A549 (cell line): Measurements from ENCODE around the gene SEMA5A. TPM values are rescaled to one million over a fixed set of nuclear protein-coding genes. Genes with fewer than 3 reads are reported as not detected.

Source experiments
- ATAC-seq, 2 experiments: fragments of 200-7000 bp in 1 of 2; fragments of >200 bp in 1 of 2; cut with Nextera tagmentation in 1 of 2; cut with Tn5 transposase in 1 of 2; 3 replicates each; pipeline versions ENCODE4 v1.8.0 to v1.9.1; 2018 to 2020; ENCODE audit warnings: mild to moderate bottlenecking in 1 of 2, moderate library complexity in 1 of 2
- CTCF ChIA-PET: fragments of 300-600 bp; sonication (Branson Sonifier 250); formaldehyde crosslinking; extraction: SDS; loops from one replicate; lab custom pipeline; 2021; ENCODE audit warnings: antibody characterized with exemption, inconsistent platforms; lab: Yijun Ruan, JAX
- POLR2A ChIA-PET: fragments of 350-600 bp; formaldehyde crosslinking; extraction: SDS; loops from one replicate; lab custom pipeline; 2021; ENCODE audit warnings: antibody characterized with exemption, inconsistent platforms; lab: Yijun Ruan, JAX
- DNase-seq, 2 experiments: peaks; one replicate each; pipeline versions ENCODE4 v3.0.0 to v3.0.0-alpha.2; 2011 to 2016; ENCODE audit warnings: low read depth in 1 of 2, low spot score in 1 of 2
- FAIRE-seq: peaks from 2 replicates; lab custom pipeline; 2011; peaks lifted over from hg19 to GRCh38; lab: Jason Lieb, UNC
- H3K27ac ChIP-seq, 2 experiments: fragments of >200 bp; sonication (Bioruptor Twin); formaldehyde crosslinking; 3 replicates each; pipeline ENCODE4 v1.5.1; 2016 to 2017
- H3K4me1 ChIP-seq: fragments of >200 bp; sonication (Bioruptor Twin); formaldehyde crosslinking; 3 replicates; pipeline ENCODE4 v1.6.1; 2016
- H3K4me2 ChIP-seq: fragments of >200 bp; sonication (Bioruptor Twin); formaldehyde crosslinking; 3 replicates; pipeline ENCODE4 v1.6.1; 2016
- H3K4me3 ChIP-seq: fragments of >200 bp; sonication (Bioruptor Twin); formaldehyde crosslinking; 3 replicates; pipeline ENCODE4 v1.5.1; 2016
- H3K9me3 ChIP-seq: fragments of >200 bp; sonication (Bioruptor Twin); formaldehyde crosslinking; 3 replicates; pipeline ENCODE4 v1.6.1; 2016
- BHLHE40 ChIP-seq: IDR thresholded peaks from 2 replicates; pipeline ENCODE4 v1.6.1; 2012; ENCODE audit warnings: low read depth, low read length, inconsistent platforms
- CBX8 ChIP-seq: fragments of 200-600 bp; sonication (generic); IDR thresholded peaks from 2 replicates; pipeline ENCODE4 v1.6.1; 2016
- CEBPB ChIP-seq, 2 experiments: fragments of >200 bp in 1 of 2; sonication (Bioruptor Twin) in 1 of 2; formaldehyde crosslinking in 1 of 2; IDR thresholded peaks; 2 replicates each; pipeline ENCODE4 v1.6.1; 2012 to 2016
- CHD4 ChIP-seq: fragments of 200-600 bp; sonication (generic); IDR thresholded peaks from 2 replicates; pipeline ENCODE4 v1.6.1; 2016; ENCODE audit warnings: antibody characterized with exemption, mild to moderate bottlenecking, borderline replicate concordance
- FOSL2 ChIP-seq, 2 experiments: fragments of 450-650 bp in 1 of 2; fragments of >200 bp in 1 of 2; sonication (Bioruptor Twin) in 1 of 2; formaldehyde crosslinking; IDR thresholded peaks; 2 replicates each; pipeline versions ENCODE4 v1.5.0 to v1.6.1; 2016 to 2020; ENCODE audit warnings: mild to moderate bottlenecking in 1 of 2, moderate library complexity in 1 of 2
- HEYL ChIP-seq: fragments of 250-450 bp; sonication (Bioruptor Pico); IDR thresholded peaks from 2 replicates; pipeline ENCODE4 v1.8.0; 2021; ENCODE audit warnings: mild to moderate bottlenecking, moderate library complexity
- HOXA7 ChIP-seq: fragments of 250-450 bp; sonication (Bioruptor Pico); IDR thresholded peaks from 2 replicates; pipeline ENCODE4 v1.5.0; 2020; ENCODE audit warnings: mild to moderate bottlenecking, moderate library complexity
- JUN ChIP-seq, 2 experiments: fragments of >200 bp; sonication (Bioruptor Twin); formaldehyde crosslinking; IDR thresholded peaks; 2 replicates in 1 of 2; 3 replicates in 1 of 2; pipeline ENCODE4 v1.6.1; 2016 to 2017
- JUNB ChIP-seq: fragments of >200 bp; sonication (Bioruptor Twin); formaldehyde crosslinking; IDR thresholded peaks from 2 replicates; pipeline ENCODE4 v1.6.1; 2016
- MAZ ChIP-seq: fragments of 150-350 bp; IDR thresholded peaks from 2 replicates; pipeline ENCODE4 v1.6.1; 2014; ENCODE audit warnings: antibody characterized with exemption, low read depth, low read length, borderline replicate concordance
- MYC ChIP-seq: IDR thresholded peaks from 2 replicates; pipeline ENCODE4 v1.6.1; 2012; ENCODE audit warnings: mild to moderate bottlenecking, inconsistent platforms, low read length, improper control_type of control experiment, borderline replicate concordance
- NPAS2 ChIP-seq: fragments of 250-450 bp; sonication (Bioruptor Pico); IDR thresholded peaks from 2 replicates; pipeline ENCODE4 v1.8.0; 2022; ENCODE audit warnings: mild to moderate bottlenecking, moderate library complexity, borderline replicate concordance
- NR3C1 ChIP-seq: fragments of >200 bp; sonication (Bioruptor Twin); formaldehyde crosslinking; IDR thresholded peaks from 3 replicates; pipeline ENCODE4 v1.6.1; 2017
- RAD21 ChIP-seq, 2 experiments: fragments of >200 bp in 1 of 2; sonication (Bioruptor Twin) in 1 of 2; formaldehyde crosslinking in 1 of 2; IDR thresholded peaks in 1 of 2; conservative IDR thresholded peaks in 1 of 2; 2 replicates in 1 of 2; 3 replicates in 1 of 2; pipeline ENCODE4 v1.6.1; 2012 to 2018; ENCODE audit warnings: inconsistent platforms in 1 of 2
- RARB ChIP-seq: fragments of 250-450 bp; sonication (Bioruptor Pico); IDR thresholded peaks from 2 replicates; pipeline ENCODE4 v1.8.0; 2021; ENCODE audit warnings: mild to moderate bottlenecking, moderate library complexity
- REST ChIP-seq: fragments of 200-600 bp; sonication (generic); IDR thresholded peaks from 2 replicates; pipeline ENCODE4 v1.6.1; 2016; ENCODE audit warnings: antibody characterized with exemption, mild to moderate bottlenecking, moderate library complexity
- SREBF2 ChIP-seq: fragments of 450-650 bp; IDR thresholded peaks from 2 replicates; pipeline ENCODE4 v1.6.1; 2014; ENCODE audit warnings: mild to moderate bottlenecking, moderate library complexity
- TP53 ChIP-seq: fragments of 250-450 bp; sonication (Bioruptor Pico); IDR thresholded peaks from 2 replicates; pipeline ENCODE4 v1.5.0; 2021; ENCODE audit warnings: mild to moderate bottlenecking, moderate library complexity
- USF2 ChIP-seq: fragments of 450-650 bp; IDR thresholded peaks from 2 replicates; pipeline ENCODE4 v1.6.1; 2014; ENCODE audit warnings: antibody characterized with exemption
- ZC3H11A ChIP-seq: fragments of 450-650 bp; IDR thresholded peaks from 2 replicates; pipeline ENCODE4 v1.6.1; 2014; ENCODE audit warnings: antibody characterized with exemption, mild to moderate bottlenecking
- ZFP36 ChIP-seq: fragments of 450-650 bp; IDR thresholded peaks from 2 replicates; pipeline ENCODE4 v1.6.1; 2014; ENCODE audit warnings: borderline replicate concordance; ENCODE audit not compliant: partially characterized antibody
- ZNF302 ChIP-seq: fragments of 250-450 bp; sonication (Bioruptor Pico); IDR thresholded peaks from 2 replicates; pipeline ENCODE4 v1.9.0; 2021; ENCODE audit warnings: inconsistent platforms, mild to moderate bottlenecking, moderate library complexity
- ZSCAN20 ChIP-seq: fragments of 250-450 bp; sonication (Bioruptor Pico); IDR thresholded peaks from 2 replicates; pipeline ENCODE4 v1.8.0; 2022; ENCODE audit warnings: mild to moderate bottlenecking, moderate library complexity
- WGBS: methylation state at CpG from one replicate; pipeline ENCODE4 v1.1.6; 2017; ENCODE audit errors: missing lambda C conversion rate; 5-methylcytosine and 5-hydroxymethylcytosine counted together
- polyA plus RNA-seq, 4 experiments: library from polyadenylated mRNA; depleted of rRNA in 3 of 4; stranded (reverse); fragments of >200 nt; fragmentation: RNase III in 1 of 4; extraction: RNeasy Plus Mini Kit Qiagen cat#74134 plus additional on column Dnase treatment in 1 of 4; gene quantifications; 2 replicates in 3 of 4; 3 replicates in 1 of 4; pipeline ENCODE4 v1.2.3, GENCODE V29; 2011 to 2017
- TF ChIP-seq, protein P1 (sequence below): fragments of 150-350 bp; IDR thresholded peaks from 2 replicates; pipeline ENCODE4 v1.6.1; 2014; ENCODE audit warnings: low read depth, mild to moderate bottlenecking, low read length
- TF ChIP-seq, protein P2 (sequence below): fragments of >200 bp; sonication (Bioruptor Twin); formaldehyde crosslinking; IDR thresholded peaks from 3 replicates; pipeline ENCODE4 v1.6.1; 2016
- TF ChIP-seq, protein P3 (sequence below): IDR thresholded peaks from 2 replicates; pipeline ENCODE4 v1.6.1; 2012; ENCODE audit warnings: low read depth, borderline replicate concordance

SEMA5A gene
- polyA plus RNA-seq, 2 of the 4 experiments (the other 2 are of a cell fraction): not detected

DNA sequence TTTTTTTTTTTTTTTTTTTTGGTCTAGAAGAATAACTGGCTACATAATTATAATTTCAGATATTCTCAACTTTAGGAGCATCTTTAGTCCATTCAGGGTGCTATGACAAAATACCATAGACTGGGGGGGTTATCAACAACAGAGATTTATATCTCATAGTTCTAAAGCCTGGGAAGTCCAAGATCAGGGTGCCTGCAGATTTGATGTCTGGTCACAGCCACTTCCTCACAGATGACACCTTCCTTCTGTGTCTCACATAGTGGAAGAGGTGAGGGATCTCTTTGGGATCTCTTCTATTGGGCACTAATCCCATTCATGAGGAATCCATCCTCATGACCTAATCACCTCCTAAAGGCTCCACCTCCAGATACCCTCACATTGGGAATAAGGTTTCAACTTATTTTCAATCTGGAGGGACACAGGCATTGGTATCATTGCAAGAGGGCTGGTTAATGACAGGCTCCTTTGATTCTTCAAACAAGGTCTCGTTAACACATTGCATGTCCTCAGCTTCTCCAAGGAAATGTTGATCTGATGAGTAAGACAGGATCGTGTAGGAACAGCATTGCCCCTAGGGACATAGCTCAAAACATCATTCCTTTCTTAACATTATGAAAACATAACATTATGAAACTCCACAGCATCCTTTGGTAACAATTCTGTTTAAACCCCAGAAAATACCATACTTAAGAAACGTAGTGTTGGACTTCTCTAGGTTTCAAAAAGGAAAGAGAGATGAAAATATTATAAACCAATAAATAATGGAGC lies 372.4 kb downstream of the SEMA5A start:
- no peak for ATAC-seq
- WGBS: 0% methylated on average over 3 of the region's 3 CpGs
- DNase-seq: no peak
- H3K4me1 ChIP-seq: no peaks in the 10 kb centered on the region
- no peaks in the 10 kb centered on the region for H3K9me3 ChIP-seq
- CTCF ChIA-PET: no interaction called here
- H3K27ac ChIP-seq: no peak overlapping the region
- no peak for FAIRE-seq
- POLR2A ChIA-PET: no interaction called here
- TF ChIP-seq MYC (no peak), ZNF302 (CRISPR knock-in tag) (no peak), JUNB (no peak), ZC3H11A (no peak), USF2 (no peak), TP53 (CRISPR knock-in tag) (no peak), NR3C1 (no peak), RAD21 (conservative IDR thresholded peaks at IDR 0.05 in 1 of 2, IDR thresholded peaks at IDR 0.05 in 1 of 2) (no peak), SREBF2 (no peak), JUN (IDR thresholded peaks at IDR 0.05) (no peak), ZSCAN20 (CRISPR knock-in tag) (no peak), ZFP36 (no peak), BHLHE40 (no peak), RARB (CRISPR knock-in tag) (no peak), CBX8 (no peak), NPAS2 (CRISPR knock-in tag) (no peak), CHD4 (no peak)
- TF ChIP-seq, protein P1, sequence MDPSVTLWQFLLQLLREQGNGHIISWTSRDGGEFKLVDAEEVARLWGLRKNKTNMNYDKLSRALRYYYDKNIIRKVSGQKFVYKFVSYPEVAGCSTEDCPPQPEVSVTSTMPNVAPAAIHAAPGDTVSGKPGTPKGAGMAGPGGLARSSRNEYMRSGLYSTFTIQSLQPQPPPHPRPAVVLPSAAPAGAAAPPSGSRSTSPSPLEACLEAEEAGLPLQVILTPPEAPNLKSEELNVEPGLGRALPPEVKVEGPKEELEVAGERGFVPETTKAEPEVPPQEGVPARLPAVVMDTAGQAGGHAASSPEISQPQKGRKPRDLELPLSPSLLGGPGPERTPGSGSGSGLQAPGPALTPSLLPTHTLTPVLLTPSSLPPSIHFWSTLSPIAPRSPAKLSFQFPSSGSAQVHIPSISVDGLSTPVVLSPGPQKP: no peak
- TF ChIP-seq, protein P2, sequence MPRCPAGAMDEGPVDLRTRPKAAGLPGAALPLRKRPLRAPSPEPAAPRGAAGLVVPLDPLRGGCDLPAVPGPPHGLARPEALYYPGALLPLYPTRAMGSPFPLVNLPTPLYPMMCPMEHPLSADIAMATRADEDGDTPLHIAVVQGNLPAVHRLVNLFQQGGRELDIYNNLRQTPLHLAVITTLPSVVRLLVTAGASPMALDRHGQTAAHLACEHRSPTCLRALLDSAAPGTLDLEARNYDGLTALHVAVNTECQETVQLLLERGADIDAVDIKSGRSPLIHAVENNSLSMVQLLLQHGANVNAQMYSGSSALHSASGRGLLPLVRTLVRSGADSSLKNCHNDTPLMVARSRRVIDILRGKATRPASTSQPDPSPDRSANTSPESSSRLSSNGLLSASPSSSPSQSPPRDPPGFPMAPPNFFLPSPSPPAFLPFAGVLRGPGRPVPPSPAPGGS: no peak
- no peak overlapping the region for H3K4me2 ChIP-seq
- H3K4me3 ChIP-seq: no peak overlapping the region

DNA sequence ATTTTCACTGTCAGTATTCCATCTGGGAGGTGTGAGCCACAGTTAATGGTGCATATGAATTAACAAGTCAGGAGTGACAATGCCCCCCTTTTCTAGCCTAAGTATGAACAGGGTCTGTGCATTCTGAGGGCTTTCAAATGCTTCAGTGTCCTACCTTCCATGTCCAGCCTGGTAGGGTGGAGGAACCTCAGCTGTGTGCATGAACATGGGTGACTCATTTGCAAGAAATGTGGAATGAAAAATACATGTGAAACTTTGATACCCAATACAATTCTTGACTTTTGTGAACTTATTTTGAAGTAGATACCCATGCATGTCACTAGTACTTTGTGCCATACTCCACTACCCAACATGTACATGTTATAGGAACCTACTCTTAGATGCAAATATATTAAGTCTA lies 375.8 kb downstream of the SEMA5A start:
- no peak overlapping the region for H3K27ac ChIP-seq
- ATAC-seq (no peak), FAIRE-seq (no peak), DNase-seq (no peak)
- POLR2A ChIA-PET: no interaction called here
- CTCF ChIA-PET: no interaction called here
- H3K4me2 ChIP-seq: no peak overlapping the region
- H3K4me1 ChIP-seq: no peaks in the 10 kb centered on the region
- H3K4me3 ChIP-seq: no peak overlapping the region
- no peaks in the 10 kb centered on the region for H3K9me3 ChIP-seq
- TF ChIP-seq, protein P3, sequence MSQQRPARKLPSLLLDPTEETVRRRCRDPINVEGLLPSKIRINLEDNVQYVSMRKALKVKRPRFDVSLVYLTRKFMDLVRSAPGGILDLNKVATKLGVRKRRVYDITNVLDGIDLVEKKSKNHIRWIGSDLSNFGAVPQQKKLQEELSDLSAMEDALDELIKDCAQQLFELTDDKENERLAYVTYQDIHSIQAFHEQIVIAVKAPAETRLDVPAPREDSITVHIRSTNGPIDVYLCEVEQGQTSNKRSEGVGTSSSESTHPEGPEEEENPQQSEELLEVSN: no peak
- TF ChIP-seq RARB (CRISPR knock-in tag) (no peak), HEYL (CRISPR knock-in tag) (no peak)

DNA sequence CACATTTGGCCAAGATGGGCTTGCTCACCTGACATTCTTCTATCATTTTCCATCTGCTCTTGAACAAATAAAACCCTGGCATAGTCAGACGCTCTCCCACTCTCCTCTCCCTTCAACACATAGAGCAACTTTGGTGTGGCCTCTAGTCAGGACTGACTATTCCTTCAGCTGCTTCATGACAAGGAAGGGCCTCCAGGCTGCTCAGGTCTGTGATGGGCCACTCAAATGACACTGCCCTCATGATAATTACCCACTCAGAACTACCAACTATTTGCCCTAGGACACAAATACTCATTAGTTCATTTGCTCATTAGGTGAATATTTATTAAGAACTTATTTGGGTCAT lies 376.3 kb downstream of the SEMA5A start:
- no peak overlapping the region for H3K4me2 ChIP-seq
- CTCF ChIA-PET: no interaction called here
- no peak for DNase-seq
- no peaks in the 10 kb centered on the region for H3K9me3 ChIP-seq
- POLR2A ChIA-PET: no interaction called here
- no peak overlapping the region for H3K27ac ChIP-seq
- no peak for ATAC-seq
- no peaks in the 10 kb centered on the region for H3K4me1 ChIP-seq
- WGBS: 7% methylated on average over 1 of the region's 1 CpG
- no peak for FAIRE-seq
- H3K4me3 ChIP-seq: no peak overlapping the region
- TF ChIP-seq MAZ (no peak), HOXA7 (CRISPR knock-in tag) (no peak), MYC (no peak), HEYL (CRISPR knock-in tag) (no peak), CEBPB (IDR thresholded peaks at IDR 0.05) (no peak), REST (no peak), FOSL2 (IDR thresholded peaks at IDR 0.05) (no peak), FOSL2 (CRISPR knock-in tag; IDR thresholded peaks at IDR 0.05) (no peak), ZC3H11A (no peak), SREBF2 (no peak), ZFP36 (no peak)
